ENCODE measurements around the gene CUBN. TPM values are rescaled to one million over a fixed set of nuclear protein-coding genes. Genes with fewer than 3 reads are reported as not detected.

The CUBN gene
- total and polyA plus RNA-seq, 10 of the 15 experiments (the other 5 are each of a cell fraction or from before 2014, with no cell fraction given), result under 0.01 to 0.14 (median 0.02) TPM; not detected in 6

DNA sequence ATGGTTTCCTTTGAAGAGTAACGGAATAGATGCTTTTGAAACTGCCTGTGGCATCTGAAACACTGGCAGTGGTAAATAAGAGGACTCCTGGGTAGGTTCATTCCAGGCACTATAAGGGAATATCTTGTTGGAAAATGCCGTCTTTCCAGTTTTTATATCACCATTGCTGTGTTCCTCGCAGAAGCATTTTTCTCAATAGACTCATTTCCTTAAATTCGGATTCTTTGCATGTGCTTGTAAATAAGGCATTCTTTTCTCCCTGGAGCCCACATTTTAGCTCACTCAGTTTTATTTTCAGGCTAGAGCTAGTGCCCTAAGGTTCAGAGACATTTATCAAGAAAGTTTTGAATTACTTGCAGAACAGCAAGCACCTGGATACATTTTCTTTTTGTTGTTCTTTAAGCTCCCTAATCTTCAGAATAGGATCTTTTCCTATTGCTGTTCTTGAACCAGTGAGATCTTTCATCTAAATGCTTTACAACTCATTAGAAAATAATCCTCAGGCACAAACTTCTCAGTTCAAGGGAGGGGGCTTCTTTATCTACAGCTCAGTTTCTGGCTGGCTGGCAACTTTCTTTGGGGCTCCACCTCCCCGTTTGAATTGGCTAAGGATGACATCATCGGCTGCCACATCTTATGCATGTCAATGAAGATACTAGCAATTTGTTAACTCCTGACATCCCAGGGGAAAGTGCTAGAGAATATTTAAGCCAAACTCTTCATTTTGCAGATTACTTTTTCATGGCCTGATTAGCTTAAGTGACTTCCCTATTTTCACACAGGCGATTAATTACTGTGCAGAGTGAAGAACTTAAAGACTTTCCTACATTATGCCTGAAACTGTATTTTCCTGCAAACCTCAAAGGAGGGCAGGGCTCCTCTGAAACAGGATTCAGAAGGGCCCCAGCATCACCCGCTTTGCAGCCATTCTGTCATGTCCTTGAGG, 178.7 kb downstream of the CUBN start (continued):
- TF ChIP-seq, protein P1, sequence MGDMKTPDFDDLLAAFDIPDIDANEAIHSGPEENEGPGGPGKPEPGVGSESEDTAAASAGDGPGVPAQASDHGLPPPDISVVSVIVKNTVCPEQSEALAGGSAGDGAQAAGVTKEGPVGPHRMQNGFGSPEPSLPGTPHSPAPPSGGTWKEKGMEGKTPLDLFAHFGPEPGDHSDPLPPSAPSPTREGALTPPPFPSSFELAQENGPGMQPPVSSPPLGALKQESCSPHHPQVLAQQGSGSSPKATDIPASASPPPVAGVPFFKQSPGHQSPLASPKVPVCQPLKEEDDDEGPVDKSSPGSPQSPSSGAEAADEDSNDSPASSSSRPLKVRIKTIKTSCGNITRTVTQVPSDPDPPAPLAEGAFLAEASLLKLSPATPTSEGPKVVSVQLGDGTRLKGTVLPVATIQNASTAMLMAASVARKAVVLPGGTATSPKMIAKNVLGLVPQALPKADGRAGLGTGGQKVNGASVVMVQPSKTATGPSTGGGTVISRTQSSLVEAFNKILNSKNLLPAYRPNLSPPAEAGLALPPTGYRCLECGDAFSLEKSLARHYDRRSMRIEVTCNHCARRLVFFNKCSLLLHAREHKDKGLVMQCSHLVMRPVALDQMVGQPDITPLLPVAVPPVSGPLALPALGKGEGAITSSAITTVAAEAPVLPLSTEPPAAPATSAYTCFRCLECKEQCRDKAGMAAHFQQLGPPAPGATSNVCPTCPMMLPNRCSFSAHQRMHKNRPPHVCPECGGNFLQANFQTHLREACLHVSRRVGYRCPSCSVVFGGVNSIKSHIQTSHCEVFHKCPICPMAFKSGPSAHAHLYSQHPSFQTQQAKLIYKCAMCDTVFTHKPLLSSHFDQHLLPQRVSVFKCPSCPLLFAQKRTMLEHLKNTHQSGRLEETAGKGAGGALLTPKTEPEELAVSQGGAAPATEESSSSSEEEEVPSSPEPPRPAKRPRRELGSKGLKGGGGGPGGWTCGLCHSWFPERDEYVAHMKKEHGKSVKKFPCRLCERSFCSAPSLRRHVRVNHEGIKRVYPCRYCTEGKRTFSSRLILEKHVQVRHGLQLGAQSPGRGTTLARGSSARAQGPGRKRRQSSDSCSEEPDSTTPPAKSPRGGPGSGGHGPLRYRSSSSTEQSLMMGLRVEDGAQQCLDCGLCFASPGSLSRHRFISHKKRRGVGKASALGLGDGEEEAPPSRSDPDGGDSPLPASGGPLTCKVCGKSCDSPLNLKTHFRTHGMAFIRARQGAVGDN (IDR thresholded peaks at IDR 0.05), result no peak

DNA sequence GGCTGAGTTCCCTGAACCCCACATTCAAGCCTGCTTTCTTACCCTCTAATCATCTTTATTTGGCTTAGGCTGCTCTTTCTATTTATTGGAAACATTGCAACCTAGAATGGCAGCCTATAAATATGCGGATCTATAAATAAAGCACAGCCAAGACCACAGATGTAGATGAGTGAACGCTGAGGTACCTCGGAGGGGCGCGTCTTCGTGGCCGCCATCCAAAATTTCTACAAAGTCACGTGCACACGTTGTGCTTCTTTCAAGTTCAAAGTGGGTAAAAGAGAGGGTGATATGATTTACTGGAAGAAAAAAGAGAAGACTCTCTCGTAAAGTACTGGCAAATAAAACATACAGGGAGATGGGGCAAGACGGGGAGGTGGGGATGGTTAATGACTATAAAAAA, 179.8 kb downstream of the CUBN start:
- ChIA-PET CTCF (no interaction called here), POLR2A (no interaction called here), RAD21 (ENCODE audit: unreplicated experiment) (no interaction called here), SMC1A (ENCODE audit: uncharacterized antibody, unreplicated experiment) (no interaction called here)
- H3K79me2 ChIP-seq (ENCODE audit: control insufficient read depth, insufficient read depth, low read length), result no peaks in the 10 kb centered on the region
- no peak overlapping the region for H3K9ac ChIP-seq (ENCODE audit: control insufficient read depth, insufficient read depth, low read length)
- no peak for DNase-seq (ENCODE audit: low read depth, low spot score)
- in situ Hi-C loops (cut with MboI), result no loop called here
- H3K27me3 ChIP-seq (replicated peaks in 1 of 2; ENCODE audit: control insufficient read depth in 2 of 2, insufficient read depth in 2 of 2, low read length in 1 of 2), result no peaks in the 10 kb centered on the region
- no peak for FAIRE-seq
- no peak overlapping the region for H3K27ac ChIP-seq (ENCODE audit: control insufficient read depth, insufficient read depth)
- H3K4me2 ChIP-seq (ENCODE audit: control insufficient read depth, insufficient read depth), result no peak overlapping the region
- WGBS (ENCODE audit: insufficient coverage, insufficient replicate concordance, low lambda C conversion rate, missing lambda C conversion rate), result 64% methylated on average over 11 of the region's 11 CpGs
- no peaks in the 10 kb centered on the region for H3K4me1 ChIP-seq (ENCODE audit: control insufficient read depth, insufficient read depth, low read length)
- H2AFZ ChIP-seq (ENCODE audit: control insufficient read depth, low read depth, low read length), result no peak overlapping the region
- no peaks in the 10 kb centered on the region for H4K20me1 ChIP-seq (ENCODE audit: control insufficient read depth, insufficient read depth)
- H3K9me3 ChIP-seq (replicated peaks; ENCODE audit: control insufficient read depth, insufficient read depth, low read length), result no peaks in the 10 kb centered on the region
- no TSS peak for BruUV-seq (replicated peaks)
- intact Hi-C loops (cut with micrococcal nuclease; ENCODE audit: unreplicated experiment), result loop anchor here (5.0 kb wide), 1 partner anchor 307 kb away; no protein-coding TSS in a partner anchor
- no peak for ATAC-seq
- no peak overlapping the region for H3K4me3 ChIP-seq
- H3K36me3 ChIP-seq (ENCODE audit: control insufficient read depth in 2 of 2, insufficient read depth in 2 of 2, low read length in 1 of 2), result no peaks in the 10 kb centered on the region
- TF ChIP-seq MTA2 (IDR thresholded peaks at IDR 0.05; ENCODE audit: low read depth) (no peak), SMARCA5 (IDR thresholded peaks at IDR 0.05) (no peak), NFYB (IDR thresholded peaks at IDR 0.05; ENCODE audit: insufficient read depth, low read depth, low read length) (no peak), EED (IDR thresholded peaks at IDR 0.05; ENCODE audit: low read depth) (no peak), TAF1 (IDR thresholded peaks at IDR 0.05; ENCODE audit: borderline replicate concordance, low read depth, low read length) (no peak), BACH1 (IDR thresholded peaks at IDR 0.05; ENCODE audit: borderline replicate concordance) (no peak), NFYA (IDR thresholded peaks at IDR 0.05; ENCODE audit: borderline replicate concordance, low read depth, low read length) (no peak)
- TF ChIP-seq, protein P2, sequence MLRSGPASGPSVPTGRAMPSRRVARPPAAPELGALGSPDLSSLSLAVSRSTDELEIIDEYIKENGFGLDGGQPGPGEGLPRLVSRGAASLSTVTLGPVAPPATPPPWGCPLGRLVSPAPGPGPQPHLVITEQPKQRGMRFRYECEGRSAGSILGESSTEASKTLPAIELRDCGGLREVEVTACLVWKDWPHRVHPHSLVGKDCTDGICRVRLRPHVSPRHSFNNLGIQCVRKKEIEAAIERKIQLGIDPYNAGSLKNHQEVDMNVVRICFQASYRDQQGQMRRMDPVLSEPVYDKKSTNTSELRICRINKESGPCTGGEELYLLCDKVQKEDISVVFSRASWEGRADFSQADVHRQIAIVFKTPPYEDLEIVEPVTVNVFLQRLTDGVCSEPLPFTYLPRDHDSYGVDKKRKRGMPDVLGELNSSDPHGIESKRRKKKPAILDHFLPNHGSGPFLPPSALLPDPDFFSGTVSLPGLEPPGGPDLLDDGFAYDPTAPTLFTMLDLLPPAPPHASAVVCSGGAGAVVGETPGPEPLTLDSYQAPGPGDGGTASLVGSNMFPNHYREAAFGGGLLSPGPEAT (IDR thresholded peaks at IDR 0.05; ENCODE audit: low read depth), result no peak
- TF ChIP-seq, protein P3, sequence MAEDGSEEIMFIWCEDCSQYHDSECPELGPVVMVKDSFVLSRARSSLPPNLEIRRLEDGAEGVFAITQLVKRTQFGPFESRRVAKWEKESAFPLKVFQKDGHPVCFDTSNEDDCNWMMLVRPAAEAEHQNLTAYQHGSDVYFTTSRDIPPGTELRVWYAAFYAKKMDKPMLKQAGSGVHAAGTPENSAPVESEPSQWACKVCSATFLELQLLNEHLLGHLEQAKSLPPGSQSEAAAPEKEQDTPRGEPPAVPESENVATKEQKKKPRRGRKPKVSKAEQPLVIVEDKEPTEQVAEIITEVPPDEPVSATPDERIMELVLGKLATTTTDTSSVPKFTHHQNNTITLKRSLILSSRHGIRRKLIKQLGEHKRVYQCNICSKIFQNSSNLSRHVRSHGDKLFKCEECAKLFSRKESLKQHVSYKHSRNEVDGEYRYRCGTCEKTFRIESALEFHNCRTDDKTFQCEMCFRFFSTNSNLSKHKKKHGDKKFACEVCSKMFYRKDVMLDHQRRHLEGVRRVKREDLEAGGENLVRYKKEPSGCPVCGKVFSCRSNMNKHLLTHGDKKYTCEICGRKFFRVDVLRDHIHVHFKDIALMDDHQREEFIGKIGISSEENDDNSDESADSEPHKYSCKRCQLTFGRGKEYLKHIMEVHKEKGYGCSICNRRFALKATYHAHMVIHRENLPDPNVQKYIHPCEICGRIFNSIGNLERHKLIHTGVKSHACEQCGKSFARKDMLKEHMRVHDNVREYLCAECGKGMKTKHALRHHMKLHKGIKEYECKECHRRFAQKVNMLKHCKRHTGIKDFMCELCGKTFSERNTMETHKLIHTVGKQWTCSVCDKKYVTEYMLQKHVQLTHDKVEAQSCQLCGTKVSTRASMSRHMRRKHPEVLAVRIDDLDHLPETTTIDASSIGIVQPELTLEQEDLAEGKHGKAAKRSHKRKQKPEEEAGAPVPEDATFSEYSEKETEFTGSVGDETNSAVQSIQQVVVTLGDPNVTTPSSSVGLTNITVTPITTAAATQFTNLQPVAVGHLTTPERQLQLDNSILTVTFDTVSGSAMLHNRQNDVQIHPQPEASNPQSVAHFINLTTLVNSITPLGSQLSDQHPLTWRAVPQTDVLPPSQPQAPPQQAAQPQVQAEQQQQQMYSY (CRISPR knock-in tag; IDR thresholded peaks at IDR 0.05), result no peak

Measured in GM12878 (cell line).